Measurements from ENCODE around the gene CCNB2.

- TF ChIP-seq SPI1 (IDR thresholded peaks at IDR 0.05; ENCODE audit: borderline replicate concordance, low read depth) = no peak
- TF ChIP-seq REST (IDR thresholded peaks at IDR 0.05; ENCODE audit: insufficient replicate concordance, low read depth) = no peak
- no peak for TF ChIP-seq CTCF (IDR thresholded peaks at IDR 0.05; ENCODE audit: insufficient read depth, low read length)
- TF ChIP-seq POLR2AphosphoS5 (IDR thresholded peaks at IDR 0.05; ENCODE audit: low read depth) = no peak
- no peak for TF ChIP-seq GABPA (IDR thresholded peaks at IDR 0.05; ENCODE audit: low read depth)
These were observed 67.4 kb downstream of the CCNB2 start for GRCh38 chr15:59172289-59172901.

Measured in HL-60 (cell line).